Nephron (organoid): ENCODE data around the gene KCNMB4.

Source experiments
- H3K27ac Mint-ChIP-seq, 3 experiments: 2 replicates each; pipeline ENCODE4 v1.8.0; 2020; ENCODE audit warnings: mixed read lengths in 3 of 3, mild to moderate bottlenecking in 2 of 3, moderate library complexity in 1 of 3
- H3K27me3 Mint-ChIP-seq: 2 replicates; pipeline ENCODE4 v1.8.0; 2021; ENCODE audit warnings: low read depth, mild to moderate bottlenecking, moderate library complexity, mixed read lengths
- H3K36me3 Mint-ChIP-seq: 2 replicates; pipeline ENCODE4 v1.8.0; 2020; ENCODE audit warnings: low read depth, mixed read lengths
- H3K4me1 Mint-ChIP-seq: 2 replicates; pipeline ENCODE4 v1.8.0; 2020; ENCODE audit warnings: mixed read lengths
- H3K4me3 Mint-ChIP-seq, 3 experiments: 2 replicates each; pipeline ENCODE4 v1.8.0; 2020; ENCODE audit warnings: mild to moderate bottlenecking in 3 of 3, mixed read lengths in 3 of 3, moderate library complexity in 2 of 3
- H3K9me3 Mint-ChIP-seq: 2 replicates; pipeline ENCODE4 v1.8.0; 2020; ENCODE audit warnings: mixed read lengths
- TF ChIP-seq, protein P1 (sequence below), 3 experiments: fragments of 200-600 bp; sonication (generic); IDR thresholded peaks; one replicate each; pipeline ENCODE4 v1.5.0; 2021; ENCODE audit warnings: antibody characterized with exemption in 3 of 3; ENCODE audit not compliant: unreplicated experiment in 3 of 3

KCNMB4 gene

DNA sequence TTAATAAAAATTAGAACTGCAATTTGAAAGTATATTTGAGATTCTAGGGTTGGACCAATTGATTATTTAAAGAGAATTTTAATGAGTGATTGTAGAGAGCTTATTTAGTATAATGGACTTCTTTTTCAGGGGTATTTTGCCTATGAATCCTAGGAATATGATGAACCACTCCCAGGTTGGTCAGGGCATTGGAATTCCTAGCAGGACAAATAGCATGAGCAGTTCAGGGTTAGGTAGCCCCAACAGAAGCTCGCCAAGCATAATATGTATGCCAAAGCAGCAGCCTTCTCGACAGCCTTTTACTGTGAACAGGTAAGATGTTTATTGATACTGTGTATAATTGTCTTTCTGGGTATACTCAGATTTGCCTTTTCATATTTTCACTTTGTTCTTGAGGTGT lies 35.9 kb upstream of the KCNMB4 start:
- Mint-ChIP-seq H3K4me3 (no peak overlapping the region), H3K4me1 (no peaks in the 10 kb centered on the region), H3K27me3 (no peaks in the 10 kb centered on the region), H3K36me3 (peaks cover 54% of the 10 kb centered on the region), H3K9me3 (no peaks in the 10 kb centered on the region), H3K27ac (no peak overlapping the region)
- TF ChIP-seq, protein P1, sequence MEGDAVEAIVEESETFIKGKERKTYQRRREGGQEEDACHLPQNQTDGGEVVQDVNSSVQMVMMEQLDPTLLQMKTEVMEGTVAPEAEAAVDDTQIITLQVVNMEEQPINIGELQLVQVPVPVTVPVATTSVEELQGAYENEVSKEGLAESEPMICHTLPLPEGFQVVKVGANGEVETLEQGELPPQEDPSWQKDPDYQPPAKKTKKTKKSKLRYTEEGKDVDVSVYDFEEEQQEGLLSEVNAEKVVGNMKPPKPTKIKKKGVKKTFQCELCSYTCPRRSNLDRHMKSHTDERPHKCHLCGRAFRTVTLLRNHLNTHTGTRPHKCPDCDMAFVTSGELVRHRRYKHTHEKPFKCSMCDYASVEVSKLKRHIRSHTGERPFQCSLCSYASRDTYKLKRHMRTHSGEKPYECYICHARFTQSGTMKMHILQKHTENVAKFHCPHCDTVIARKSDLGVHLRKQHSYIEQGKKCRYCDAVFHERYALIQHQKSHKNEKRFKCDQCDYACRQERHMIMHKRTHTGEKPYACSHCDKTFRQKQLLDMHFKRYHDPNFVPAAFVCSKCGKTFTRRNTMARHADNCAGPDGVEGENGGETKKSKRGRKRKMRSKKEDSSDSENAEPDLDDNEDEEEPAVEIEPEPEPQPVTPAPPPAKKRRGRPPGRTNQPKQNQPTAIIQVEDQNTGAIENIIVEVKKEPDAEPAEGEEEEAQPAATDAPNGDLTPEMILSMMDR (IDR thresholded peaks at IDR 0.05; ENCODE audit: unreplicated experiment in 3 of 3) = no peak

- Mint-ChIP-seq H3K27ac (no peak overlapping the region), H3K4me3 (no peak overlapping the region), H3K4me1 (no peaks in the 10 kb centered on the region), H3K36me3 (peaks cover 60% of the 10 kb centered on the region), H3K27me3 (no peaks in the 10 kb centered on the region), H3K9me3 (no peaks in the 10 kb centered on the region)
- TF ChIP-seq, protein P1 (IDR thresholded peaks at IDR 0.05; ENCODE audit: unreplicated experiment in 3 of 3) = no peak
Observed at GRCh38 chr12:70332236-70332635, 33.9 kb upstream of the KCNMB4 start.

DNA sequence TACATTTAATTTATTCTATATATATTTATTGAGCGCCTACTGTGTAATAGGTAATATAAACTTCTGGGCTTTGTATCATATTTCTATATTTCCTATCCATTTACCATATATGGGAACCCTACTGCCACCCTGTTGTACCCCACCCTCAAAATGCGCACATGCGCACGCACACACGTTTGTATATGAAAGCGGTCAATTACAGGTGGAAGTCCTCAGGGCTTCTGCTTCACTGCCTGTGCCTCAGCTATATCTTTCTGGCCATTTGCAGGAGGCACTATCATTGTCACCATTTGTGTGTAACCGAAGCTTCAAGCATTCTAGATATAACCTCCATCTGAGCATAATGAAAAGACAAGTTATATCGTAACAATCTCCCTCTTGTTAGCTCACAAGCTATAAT lies 31.3 kb upstream of the KCNMB4 start:
- TF ChIP-seq, protein P1 (IDR thresholded peaks at IDR 0.05; ENCODE audit: unreplicated experiment in 3 of 3) = no peak
- no peaks in the 10 kb centered on the region for H3K9me3 Mint-ChIP-seq
- H3K36me3 Mint-ChIP-seq = peaks cover 67% of the 10 kb centered on the region
- H3K4me1 Mint-ChIP-seq = no peaks in the 10 kb centered on the region
- no peaks in the 10 kb centered on the region for H3K27me3 Mint-ChIP-seq
- no peak overlapping the region for H3K4me3 Mint-ChIP-seq
- no peak overlapping the region for H3K27ac Mint-ChIP-seq

- TF ChIP-seq, protein P1 (IDR thresholded peaks at IDR 0.05; ENCODE audit: unreplicated experiment in 3 of 3) = no peak
- H3K4me1 Mint-ChIP-seq = no peaks in the 10 kb centered on the region
- H3K9me3 Mint-ChIP-seq = no peaks in the 10 kb centered on the region
- no peak overlapping the region for H3K27ac Mint-ChIP-seq
- no peak overlapping the region for H3K4me3 Mint-ChIP-seq
- H3K36me3 Mint-ChIP-seq = peaks cover 74% of the 10 kb centered on the region
- no peaks in the 10 kb centered on the region for H3K27me3 Mint-ChIP-seq
Observed at GRCh38 chr12:70338531-70338930, 27.6 kb upstream of the KCNMB4 start.

DNA sequence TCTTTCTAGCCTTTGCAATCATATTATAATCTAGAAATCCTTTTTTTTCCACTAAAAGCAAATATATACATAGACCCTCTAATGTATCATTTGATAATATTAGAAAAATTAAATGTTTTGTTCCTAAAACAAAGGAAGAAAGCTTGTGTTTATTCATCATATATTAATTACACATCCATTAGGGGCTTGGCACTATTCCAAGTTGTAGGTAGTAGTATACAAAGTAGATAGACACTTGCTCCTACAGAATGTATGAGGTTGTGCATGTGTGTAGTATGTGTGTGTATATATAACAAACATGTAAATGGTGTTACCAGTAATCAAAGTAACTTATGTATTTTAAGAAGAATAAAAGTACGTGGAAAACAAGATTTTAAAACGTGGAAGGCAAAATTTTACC lies 15.0 kb upstream of the KCNMB4 start:
- Mint-ChIP-seq H3K27ac (no peak overlapping the region), H3K4me3 (no peak overlapping the region), H3K27me3 (no peaks in the 10 kb centered on the region), H3K4me1 (no peaks in the 10 kb centered on the region), H3K36me3 (peaks cover 38% of the 10 kb centered on the region), H3K9me3 (no peaks in the 10 kb centered on the region)
- TF ChIP-seq, protein P1 (IDR thresholded peaks at IDR 0.05; ENCODE audit: unreplicated experiment in 3 of 3) = no peak

- Mint-ChIP-seq H3K4me3 (no peak overlapping the region), H3K27ac (no peak overlapping the region), H3K4me1 (no peaks in the 10 kb centered on the region), H3K27me3 (no peaks in the 10 kb centered on the region), H3K9me3 (no peaks in the 10 kb centered on the region), H3K36me3 (peaks cover 24% of the 10 kb centered on the region)
- TF ChIP-seq, protein P1 (IDR thresholded peaks at IDR 0.05; ENCODE audit: unreplicated experiment in 3 of 3) = no peak
Observed at GRCh38 chr12:70353780-70354660, 12.1 kb upstream of the KCNMB4 start.
